SU-DHL-6 (cell line): ENCODE data around the gene ROBO2.

ENCODE experiments used
- H2AFZ ChIP-seq: fragments of 200-600 bp; sonication (generic); 2 replicates; pipeline ENCODE4 v1.6.1; 2014; ENCODE audit warnings: low read depth, mild to moderate bottlenecking, moderate library complexity, mixed read lengths, antibody characterized with exemption, low read length; ENCODE audit not compliant: severe bottlenecking
- H3F3A ChIP-seq: fragments of 200-600 bp; shearing (Covaris generic); 2 replicates; pipeline ENCODE4 v1.6.0; 2016; ENCODE audit warnings: antibody characterized with exemption, mild to moderate bottlenecking; ENCODE audit not compliant: insufficient read depth
- H3K27ac ChIP-seq: fragments of 200-600 bp; sonication (generic); 2 replicates; pipeline ENCODE4 v1.5.1; 2016; ENCODE audit warnings: low read depth, mild to moderate bottlenecking, low read length, moderate library complexity, mixed read lengths
- H3K27me3 ChIP-seq: fragments of 200-600 bp; sonication (generic), shearing (Covaris generic); 2 replicates; pipeline ENCODE4 v1.6.0; 2014; ENCODE audit warnings: mild to moderate bottlenecking, low read length
- H3K36me3 ChIP-seq: fragments of 200-600 bp; sonication (generic); 2 replicates; pipeline ENCODE4 v1.6.1; 2014; ENCODE audit warnings: mild to moderate bottlenecking, low read length, mixed read lengths
- H3K4me2 ChIP-seq: fragments of 300-600, 200-600 bp; shearing (Covaris generic), sonication (generic); 2 replicates; pipeline ENCODE4 v1.6.0; 2014; ENCODE audit warnings: low read length, low read depth, mild to moderate bottlenecking; ENCODE audit not compliant: poor library complexity, severe bottlenecking
- H3K4me3 ChIP-seq: fragments of 200-600 bp; sonication (generic); 2 replicates; pipeline ENCODE4 v1.5.1; 2014; ENCODE audit warnings: antibody characterized with exemption, low read length, mild to moderate bottlenecking, mixed read lengths; ENCODE audit not compliant: insufficient read depth, poor library complexity, severe bottlenecking
- H3K79me2 ChIP-seq: fragments of 200-600 bp; sonication (generic); 2 replicates; pipeline ENCODE4 v1.6.1; 2014; ENCODE audit warnings: mild to moderate bottlenecking, low read length, moderate library complexity; ENCODE audit not compliant: insufficient read depth
- H3K9ac ChIP-seq: fragments of 200-600 bp; sonication (generic); 2 replicates; pipeline ENCODE4 v1.7.0; 2014; ENCODE audit warnings: mild to moderate bottlenecking, low read length
- H3K9me2 ChIP-seq: fragments of 200-600 bp; sonication (generic); replicated peaks from 2 replicates; pipeline ENCODE4 v1.6.1; 2014; ENCODE audit warnings: low read length; ENCODE audit not compliant: insufficient read depth
- H3K9me3 ChIP-seq: fragments of 200-600 bp; sonication (generic); 2 replicates; pipeline ENCODE4 v1.6.1; 2014; ENCODE audit warnings: low read length, mixed read lengths; ENCODE audit not compliant: insufficient read depth
- H4K20me1 ChIP-seq: fragments of 200-600 bp; sonication (generic); 2 replicates; pipeline ENCODE4 v1.6.1; 2014; ENCODE audit warnings: low read depth, mild to moderate bottlenecking, antibody characterized with exemption, low read length, moderate library complexity, mixed read lengths
- EZH2phosphoT487 ChIP-seq: fragments of 200-600 bp; sonication (generic), shearing (Covaris generic); conservative IDR thresholded peaks from 2 replicates; pipeline ENCODE4 v1.6.1; 2018; ENCODE audit warnings: mild to moderate bottlenecking, antibody characterized with exemption, low read length, moderate library complexity, mixed read lengths
- TF ChIP-seq, protein P1 (sequence below): fragments of 200-600 bp; sonication (generic); IDR thresholded peaks from one replicate; pipeline ENCODE4 v1.5.1; 2017; ENCODE audit warnings: antibody characterized with exemption, mild to moderate bottlenecking, low read length, moderate library complexity; ENCODE audit not compliant: insufficient read depth, poor library complexity, severe bottlenecking

Gene ROBO2

DNA sequence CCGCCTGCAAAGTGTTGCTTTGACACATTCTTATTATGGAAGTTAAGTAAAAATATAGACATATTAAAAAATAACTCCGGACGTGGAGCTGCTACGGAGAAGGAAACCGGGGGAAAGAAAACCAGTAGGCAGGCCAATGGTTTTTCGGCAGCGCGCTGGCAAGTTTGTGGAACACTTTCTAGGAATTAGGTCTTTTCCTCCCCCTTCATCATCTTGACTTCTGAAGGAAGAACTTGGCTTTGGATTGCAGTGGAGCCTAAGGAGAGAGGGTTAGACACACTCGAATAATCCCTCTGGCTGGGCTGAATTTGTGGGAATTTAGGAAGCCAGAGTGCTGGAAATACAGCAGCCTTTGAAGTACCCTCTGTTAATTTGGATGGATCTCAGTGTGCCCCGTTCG lies 317 bp downstream of the ROBO2 start:
- Histone ChIP-seq H3F3A (no peaks in the 10 kb centered on the region), H3K27me3 (no peaks in the 10 kb centered on the region), H3K4me3 (no peak overlapping the region), H3K36me3 (no peaks in the 10 kb centered on the region), H4K20me1 (no peaks in the 10 kb centered on the region), H3K27ac (no peak overlapping the region), H3K9me3 (no peaks in the 10 kb centered on the region), H3K4me2 (no peak overlapping the region), H3K9me2 (no peaks in the 10 kb centered on the region), H3K79me2 (no peaks in the 10 kb centered on the region), H3K9ac (no peak overlapping the region), H2AFZ (no peak overlapping the region)
- no peak for TF ChIP-seq EZH2phosphoT487
- TF ChIP-seq, protein P1, sequence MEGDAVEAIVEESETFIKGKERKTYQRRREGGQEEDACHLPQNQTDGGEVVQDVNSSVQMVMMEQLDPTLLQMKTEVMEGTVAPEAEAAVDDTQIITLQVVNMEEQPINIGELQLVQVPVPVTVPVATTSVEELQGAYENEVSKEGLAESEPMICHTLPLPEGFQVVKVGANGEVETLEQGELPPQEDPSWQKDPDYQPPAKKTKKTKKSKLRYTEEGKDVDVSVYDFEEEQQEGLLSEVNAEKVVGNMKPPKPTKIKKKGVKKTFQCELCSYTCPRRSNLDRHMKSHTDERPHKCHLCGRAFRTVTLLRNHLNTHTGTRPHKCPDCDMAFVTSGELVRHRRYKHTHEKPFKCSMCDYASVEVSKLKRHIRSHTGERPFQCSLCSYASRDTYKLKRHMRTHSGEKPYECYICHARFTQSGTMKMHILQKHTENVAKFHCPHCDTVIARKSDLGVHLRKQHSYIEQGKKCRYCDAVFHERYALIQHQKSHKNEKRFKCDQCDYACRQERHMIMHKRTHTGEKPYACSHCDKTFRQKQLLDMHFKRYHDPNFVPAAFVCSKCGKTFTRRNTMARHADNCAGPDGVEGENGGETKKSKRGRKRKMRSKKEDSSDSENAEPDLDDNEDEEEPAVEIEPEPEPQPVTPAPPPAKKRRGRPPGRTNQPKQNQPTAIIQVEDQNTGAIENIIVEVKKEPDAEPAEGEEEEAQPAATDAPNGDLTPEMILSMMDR: no peak

DNA sequence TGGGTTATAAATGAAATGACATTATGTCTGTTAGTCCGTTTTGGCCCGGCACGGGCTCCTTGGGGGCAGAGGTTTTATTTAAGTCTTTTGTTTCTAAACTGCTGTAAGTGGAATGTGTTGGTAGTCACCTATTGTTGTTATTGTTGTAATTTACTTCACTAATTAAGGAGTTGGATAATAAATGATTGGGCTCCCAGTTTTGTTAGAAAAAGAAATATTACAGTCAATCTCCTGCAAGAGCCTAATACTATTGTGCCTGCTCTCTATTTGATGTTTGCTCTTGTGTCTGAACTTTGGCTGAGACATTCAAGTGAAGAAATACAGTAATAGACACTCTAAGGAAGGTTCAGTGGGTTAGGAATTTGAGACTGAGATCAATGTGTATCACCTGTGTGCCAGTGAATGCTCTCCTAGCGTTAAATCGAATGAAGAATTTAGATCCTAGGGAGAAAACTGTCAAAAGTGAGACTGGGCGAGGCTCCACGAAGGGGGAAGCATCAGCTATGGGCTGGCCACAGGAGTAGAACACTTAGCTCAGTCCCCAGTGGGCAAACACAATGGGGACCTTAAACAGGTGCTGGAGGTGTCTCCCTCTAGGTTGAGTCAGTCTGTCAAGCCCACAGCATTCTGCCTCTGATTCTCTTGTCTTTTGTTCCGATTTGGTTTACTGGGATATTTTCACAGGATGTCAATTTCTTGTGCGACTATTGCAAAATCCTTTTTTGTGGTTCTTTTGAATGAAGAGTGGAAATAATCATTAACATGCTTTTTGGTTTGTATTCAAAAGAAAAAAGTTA lies 1.2 kb downstream of the ROBO2 start:
- Histone ChIP-seq H3K27ac (no peak overlapping the region), H3K27me3 (no peaks in the 10 kb centered on the region), H3F3A (no peaks in the 10 kb centered on the region), H3K9me2 (no peaks in the 10 kb centered on the region), H3K36me3 (no peaks in the 10 kb centered on the region), H2AFZ (no peak overlapping the region), H3K4me3 (no peak overlapping the region), H3K79me2 (no peaks in the 10 kb centered on the region), H3K9ac (no peak overlapping the region), H3K9me3 (no peaks in the 10 kb centered on the region), H4K20me1 (no peaks in the 10 kb centered on the region), H3K4me2 (no peak overlapping the region)
- TF ChIP-seq EZH2phosphoT487: no peak
- TF ChIP-seq, protein P1: no peak

DNA sequence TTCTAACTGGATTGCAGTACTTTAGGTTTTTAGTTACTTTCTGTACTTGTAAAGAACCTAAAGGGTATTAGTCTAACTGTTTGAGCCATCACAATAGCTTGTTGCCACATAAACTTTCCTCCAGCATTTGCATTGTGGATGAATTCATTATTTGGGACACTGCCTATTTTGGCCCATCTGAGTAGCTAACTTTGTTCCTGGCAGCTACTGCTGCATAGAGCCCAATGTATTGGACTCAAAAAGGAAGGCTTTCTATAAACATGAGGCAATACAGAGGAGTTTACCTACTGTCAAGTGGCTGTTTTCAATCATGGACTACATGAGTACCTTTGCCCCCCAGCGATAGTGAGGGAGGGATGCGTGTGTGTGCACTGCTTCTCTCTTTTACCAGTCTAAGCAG lies 1.9 kb downstream of the ROBO2 start:
- Histone ChIP-seq H3K27ac (no peak overlapping the region), H3K4me2 (no peak overlapping the region), H3F3A (no peaks in the 10 kb centered on the region), H2AFZ (no peak overlapping the region), H4K20me1 (no peaks in the 10 kb centered on the region), H3K9ac (no peak overlapping the region), H3K36me3 (no peaks in the 10 kb centered on the region), H3K27me3 (no peaks in the 10 kb centered on the region), H3K9me3 (no peaks in the 10 kb centered on the region), H3K9me2 (no peaks in the 10 kb centered on the region), H3K79me2 (no peaks in the 10 kb centered on the region), H3K4me3 (no peak overlapping the region)
- no peak for TF ChIP-seq EZH2phosphoT487
- TF ChIP-seq, protein P1: no peak
